H9 (cell line): ENCODE results near the gene MAP6. TPM values are rescaled to one million over a fixed set of nuclear protein-coding genes. Genes with fewer than 3 reads are reported as not detected.
A peak's percentile ranks its signal among the peaks of the same experiment; 100 is the strongest.

ENCODE experiments used
- DNase-seq: peaks from one replicate; pipeline ENCODE4 v3.0.0-alpha.2; 2017
- H2AFZ ChIP-seq: one replicate; pipeline ENCODE4 v1.6.1; 2013; ENCODE audit warnings: mild to moderate bottlenecking, low read length, control low read depth, moderate library complexity
- H2AK5ac ChIP-seq: 2 replicates; pipeline ENCODE4 v1.6.1; 2013; ENCODE audit warnings: low read length, control low read depth, mixed read lengths; ENCODE audit not compliant: insufficient read length
- H2BK120ac ChIP-seq: one replicate; pipeline ENCODE4 v1.6.1; 2013; ENCODE audit warnings: low read depth, mild to moderate bottlenecking, low read length, control low read depth, inconsistent platforms; ENCODE audit not compliant: poor library complexity, severe bottlenecking
- H2BK12ac ChIP-seq: 2 replicates; pipeline ENCODE4 v1.6.1; 2013; ENCODE audit warnings: low read length, control low read depth, mixed read lengths, low read depth; ENCODE audit not compliant: insufficient read length
- H2BK15ac ChIP-seq: 2 replicates; pipeline ENCODE4 v1.6.1; 2013; ENCODE audit warnings: low read depth, low read length, control low read depth
- H2BK20ac ChIP-seq: one replicate; pipeline ENCODE4 v1.6.1; 2013; ENCODE audit warnings: low read depth, mild to moderate bottlenecking, low read length, control low read depth, inconsistent platforms; ENCODE audit not compliant: poor library complexity, severe bottlenecking
- H2BK5ac ChIP-seq: 2 replicates; pipeline ENCODE4 v1.6.1; 2013; ENCODE audit warnings: low read length, control low read depth, mixed read lengths; ENCODE audit not compliant: insufficient read length
- H3K14ac ChIP-seq: 2 replicates; pipeline ENCODE4 v1.6.1; 2013; ENCODE audit warnings: low read length, control low read depth; ENCODE audit not compliant: insufficient read depth
- H3K18ac ChIP-seq: 2 replicates; pipeline ENCODE4 v1.6.1; 2013; ENCODE audit warnings: low read depth, mild to moderate bottlenecking, mixed read lengths, low read length, control low read depth; ENCODE audit not compliant: insufficient read length
- H3K23ac ChIP-seq: 2 replicates; pipeline ENCODE4 v1.6.1; 2013; ENCODE audit warnings: low read length, control low read depth, mixed read lengths, low read depth; ENCODE audit not compliant: insufficient read length
- H3K23me2 ChIP-seq: 2 replicates; pipeline ENCODE4 v1.6.1; 2013; ENCODE audit warnings: low read depth, mild to moderate bottlenecking, mixed read lengths, low read length, control low read depth; ENCODE audit not compliant: insufficient read length, poor library complexity, severe bottlenecking
- H3K27ac ChIP-seq: 2 replicates; pipeline ENCODE4 v1.5.1; 2013; ENCODE audit warnings: low read length, control low read depth, mixed read lengths, low read depth; ENCODE audit not compliant: insufficient read length
- H3K27me3 ChIP-seq: 2 replicates; pipeline ENCODE4 v1.6.1; 2013; ENCODE audit warnings: low read length, control low read depth, inconsistent platforms; ENCODE audit not compliant: insufficient read depth
- H3K4ac ChIP-seq: 2 replicates; pipeline ENCODE4 v1.6.1; 2013; ENCODE audit warnings: low read depth, mild to moderate bottlenecking, control low read depth, inconsistent platforms, low read length, moderate library complexity
- H3K4me1 ChIP-seq: 2 replicates; pipeline ENCODE4 v1.6.1; 2013; ENCODE audit warnings: low read length, control low read depth, inconsistent platforms; ENCODE audit not compliant: insufficient read depth
- H3K4me2 ChIP-seq: 2 replicates; pipeline ENCODE4 v1.6.1; 2013; ENCODE audit warnings: low read length, control low read depth, mixed read lengths; ENCODE audit not compliant: insufficient read length, insufficient read depth
- H3K56ac ChIP-seq: 2 replicates; pipeline ENCODE4 v1.6.1; 2013; ENCODE audit warnings: low read depth, mild to moderate bottlenecking, mixed read lengths, low read length, control low read depth; ENCODE audit not compliant: insufficient read length
- H3K79me1 ChIP-seq: 2 replicates; pipeline ENCODE4 v1.6.1; 2013; ENCODE audit warnings: low read depth, mild to moderate bottlenecking, moderate library complexity, low read length, control low read depth, inconsistent platforms; ENCODE audit not compliant: insufficient read depth, poor library complexity, severe bottlenecking
- H3K79me2 ChIP-seq: 2 replicates; pipeline ENCODE4 v1.6.1; 2013; ENCODE audit warnings: low read length, control low read depth, inconsistent platforms; ENCODE audit not compliant: insufficient read depth
- H3K9ac ChIP-seq: 2 replicates; pipeline ENCODE4 v1.6.1; 2013; ENCODE audit warnings: low read length, control low read depth, mixed read lengths; ENCODE audit not compliant: insufficient read length; ENCODE audit errors: extremely low read depth
- H3K9me3 ChIP-seq: one replicate; pipeline ENCODE4 v1.6.1; 2013; ENCODE audit warnings: low read depth, low read length, inconsistent platforms; ENCODE audit not compliant: control insufficient read depth
- H3T11ph ChIP-seq: one replicate; pipeline ENCODE4 v1.6.1; 2013; ENCODE audit warnings: mild to moderate bottlenecking, low read length, control low read depth, inconsistent platforms
- H4K20me1 ChIP-seq: one replicate; pipeline ENCODE4 v1.6.1; 2013; ENCODE audit not compliant: control insufficient read depth, insufficient read length, insufficient read depth
- H4K5ac ChIP-seq: 2 replicates; pipeline ENCODE4 v1.6.1; 2013; ENCODE audit warnings: low read depth, mild to moderate bottlenecking, mixed read lengths, low read length, control low read depth; ENCODE audit not compliant: insufficient read length
- H4K8ac ChIP-seq: replicated peaks from 2 replicates; pipeline ENCODE4 v1.6.1; 2013; ENCODE audit warnings: low read length, control low read depth, mixed read lengths, low read depth; ENCODE audit not compliant: insufficient read length
- H4K91ac ChIP-seq: 2 replicates; pipeline ENCODE4 v1.6.1; 2013; ENCODE audit warnings: low read depth, mild to moderate bottlenecking, moderate library complexity, mixed read lengths, low read length, control low read depth; ENCODE audit not compliant: insufficient read length
- H3K27ac Mint-ChIP-seq, 3 experiments: 2 replicates in 2 of 3; 3 replicates in 1 of 3; pipeline ENCODE4 v1.8.0; 2020 to 2021; ENCODE audit warnings: mixed read lengths in 3 of 3, mild to moderate bottlenecking in 1 of 3, moderate library complexity in 1 of 3
- H3K27me3 Mint-ChIP-seq: 2 replicates; pipeline ENCODE4 v1.8.0; 2021; ENCODE audit warnings: low read depth, mild to moderate bottlenecking, moderate library complexity, mixed read lengths
- H3K36me3 Mint-ChIP-seq, 3 experiments: 2 replicates in 2 of 3; 3 replicates in 1 of 3; pipeline ENCODE4 v1.8.0; 2020 to 2021; ENCODE audit warnings: low read depth in 3 of 3, mixed read lengths in 3 of 3; ENCODE audit not compliant: insufficient read depth in 1 of 3
- H3K4me1 Mint-ChIP-seq, 2 experiments: 2 replicates each; pipeline ENCODE4 v1.8.0; 2020; ENCODE audit warnings: mixed read lengths in 2 of 2
- H3K4me3 Mint-ChIP-seq, 2 experiments: 2 replicates in 1 of 2; 3 replicates in 1 of 2; pipeline ENCODE4 v1.8.0; 2020 to 2021; ENCODE audit warnings: mild to moderate bottlenecking in 2 of 2, mixed read lengths in 2 of 2, moderate library complexity in 1 of 2
- H3K9me3 Mint-ChIP-seq, 2 experiments: 2 replicates in 1 of 2; 3 replicates in 1 of 2; pipeline ENCODE4 v1.8.0; 2020; ENCODE audit warnings: mild to moderate bottlenecking in 2 of 2, mixed read lengths in 2 of 2, moderate library complexity in 1 of 2
- CTCF ChIP-seq: fragments of 200-600 bp; sonication (generic); conservative IDR thresholded peaks from 3 replicates; pipeline ENCODE4 v1.8.0; 2021; ENCODE audit warnings: antibody characterized with exemption, mild to moderate bottlenecking
- WGBS: extraction: QIAGEN DNeasy Blood & Tissue Kit; methylation state at CpG from one replicate; pipeline ENCODE4 v1.1.7; 2013; ENCODE audit warnings: missing lambda C conversion rate, low lambda C conversion rate, mixed read lengths; ENCODE audit not compliant: insufficient read length; ENCODE audit errors: extremely low coverage; 5-methylcytosine and 5-hydroxymethylcytosine counted together
- total RNA-seq: library from RNA; stranded (reverse); gene quantifications from 2 replicates; pipeline ENCODE4 v1.2.1, GENCODE V29; 2021

The MAP6 gene
- total RNA-seq, 1 experiment from 2014 or later, result 0.77 TPM

DNA sequence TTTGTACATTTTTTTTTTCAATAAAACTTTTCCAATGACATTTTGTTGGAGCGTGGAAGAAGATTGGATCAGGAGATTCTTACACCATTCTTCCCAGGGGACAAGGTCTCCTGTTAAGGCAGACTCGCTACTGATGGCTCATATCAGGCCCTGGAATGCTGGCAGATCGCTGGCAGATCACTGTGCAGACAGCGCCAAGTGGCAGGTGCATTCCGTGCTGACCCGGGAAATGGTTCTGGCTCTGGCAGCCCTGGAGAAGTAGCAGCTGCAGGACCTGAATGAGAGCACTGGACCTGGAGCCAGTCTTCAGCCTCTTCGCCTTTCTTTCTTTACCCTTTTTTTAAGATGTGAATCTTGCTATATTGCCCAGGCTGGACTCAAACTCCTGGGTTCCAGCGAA lies 96.1 kb downstream of the MAP6 start:
- Histone ChIP-seq H3K27ac (no peak overlapping the region), H3K23me2 (no peaks in the 10 kb centered on the region), H2BK12ac (no peak overlapping the region), H3K79me1 (no peaks in the 10 kb centered on the region), H4K5ac (no peak overlapping the region), H3K23ac (no peak overlapping the region), H3K56ac (no peak overlapping the region), H3K9ac (no peak overlapping the region), H2BK15ac (no peak overlapping the region), H2AK5ac (no peak overlapping the region), H4K20me1 (no peaks in the 10 kb centered on the region), H4K91ac (no peak overlapping the region), H3K18ac (no peak overlapping the region), H2AFZ (no peak overlapping the region), H3K27me3 (no peaks in the 10 kb centered on the region), H3K14ac (no peak overlapping the region), H3T11ph (no peak overlapping the region), H4K8ac (no peak overlapping the region), H3K4me1 (no peaks in the 10 kb centered on the region), H3K79me2 (no peaks in the 10 kb centered on the region), H3K4ac (no peak overlapping the region), H2BK20ac (no peak overlapping the region), H2BK120ac (no peak overlapping the region), H3K4me2 (no peak overlapping the region), H3K9me3 (no peaks in the 10 kb centered on the region), H2BK5ac (no peak overlapping the region)
- no CpG with 5 or more reads among the region's 8 CpGs for WGBS
- Mint-ChIP-seq H3K36me3 (peaks cover 41 to 70% (median 60%) of the 10 kb centered on the region in 3 experiments), H3K4me1 (peaks cover 10 to 11% of the 10 kb centered on the region in 2 experiments; a peak in 3 of 4 replicates), H3K27ac (peak overlapping the region in 1 of 3 experiments; percentile 77; a peak in 2 of 7 replicates), H3K27me3 (peaks cover 6% of the 10 kb centered on the region; the same call in 1 of the 2 replicates), H3K9me3 (no peaks in the 10 kb centered on the region), H3K4me3 (no peak overlapping the region)
- DNase-seq, result no peak
- no peak for TF ChIP-seq CTCF
